ENCODE measurements around the gene TNXB.
"Not testable (repeated sequence)": the region's sequence is repeated elsewhere in the genome, so short reads cannot be mapped to it uniquely, and the experiment has no call there.

TNXB gene

GRCh38 chr6:31996385-31996784, 112.8 kb downstream of the TNXB start:
- not testable (repeated sequence) for DNase-seq (ENCODE audit: low read depth)

DNA sequence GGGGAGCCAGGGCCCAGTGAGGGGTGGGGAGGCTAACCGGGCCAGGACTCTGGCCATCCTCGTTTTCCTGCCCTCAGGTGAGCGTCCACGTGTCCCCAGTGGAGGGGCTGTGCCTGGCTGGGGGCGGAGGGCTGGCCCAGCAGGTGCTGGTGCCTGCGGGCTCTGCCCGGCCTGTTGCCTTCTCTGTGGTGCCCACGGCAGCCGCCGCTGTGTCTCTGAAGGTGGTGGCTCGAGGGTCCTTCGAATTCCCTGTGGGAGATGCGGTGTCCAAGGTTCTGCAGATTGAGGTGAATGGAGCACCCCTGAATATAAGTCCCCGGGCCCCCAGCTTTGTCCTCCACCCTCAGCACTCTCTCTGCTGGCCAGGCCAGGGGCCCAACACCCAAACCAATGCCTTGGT, 114.7 kb downstream of the TNXB start:
- not testable (repeated sequence) for DNase-seq (ENCODE audit: low read depth)
